ENCODE measurements around the gene PLD6.

- no peak for TF ChIP-seq CTCF (IDR thresholded peaks at IDR 0.05)
- no peak for TF ChIP-seq POLR2A (IDR thresholded peaks at IDR 0.05)
Measured at GRCh38 chr17:17215575-17215974, 9.4 kb upstream of the PLD6 start.

Data from Peyer's patch (tissue), 4 donors.